Measurements from ENCODE around the gene MICAL2. TPM values are rescaled to one million over a fixed set of nuclear protein-coding genes. Genes with fewer than 3 reads are reported as not detected.
A peak's percentile ranks its signal among the peaks of the same experiment; 100 is the strongest.

Gene MICAL2
- total RNA-seq, 1 donor from 2014 or later, result 197 TPM

- no peak overlapping the region for H3K27ac ChIP-seq
- H3K4me1 ChIP-seq, result peaks cover 2% of the 10 kb centered on the region
- H3K27me3 ChIP-seq, result no peaks in the 10 kb centered on the region
- DNase-seq (peak; percentile 35), ATAC-seq (peak; percentile 74)
- H3K9me3 ChIP-seq, result no peaks in the 10 kb centered on the region
- no peak for TF ChIP-seq CTCF (IDR thresholded peaks at IDR 0.05)
- intact Hi-C loops (cut with DNase I), result no loop called here
- peaks cover 51% of the 10 kb centered on the region for H3K36me3 ChIP-seq
- no peak overlapping the region for H3K4me3 ChIP-seq
These were observed 96.1 kb downstream of the MICAL2 start for GRCh38 chr11:12206529-12206928.

- ATAC-seq (no peak), DNase-seq (peak; percentile 5)
- intact Hi-C loops (cut with DNase I), result no loop called here
- Histone ChIP-seq H3K9me3 (no peaks in the 10 kb centered on the region), H3K4me1 (no peaks in the 10 kb centered on the region), H3K27ac (no peak overlapping the region), H3K4me3 (no peak overlapping the region), H3K36me3 (peaks cover 51% of the 10 kb centered on the region), H3K27me3 (no peaks in the 10 kb centered on the region)
- TF ChIP-seq CTCF (IDR thresholded peaks at IDR 0.05), result no peak
These were observed 97.2 kb downstream of the MICAL2 start for GRCh38 chr11:12207384-12208150.

GRCh38 chr11:12209096-12209495 lies 98.7 kb downstream of the MICAL2 start:
- no peaks in the 10 kb centered on the region for H3K27me3 ChIP-seq

GRCh38 chr11:12210200-12210599 lies 99.8 kb downstream of the MICAL2 start:
- ATAC-seq (no peak), DNase-seq (no peak)
- TF ChIP-seq CTCF (IDR thresholded peaks at IDR 0.05), result no peak
- Histone ChIP-seq H3K4me1 (no peaks in the 10 kb centered on the region), H3K36me3 (peaks cover 56% of the 10 kb centered on the region), H3K27ac (no peak overlapping the region), H3K9me3 (no peaks in the 10 kb centered on the region), H3K4me3 (no peak overlapping the region), H3K27me3 (no peaks in the 10 kb centered on the region)
- intact Hi-C loops (cut with DNase I), result no loop called here

More at GRCh38 chr11:12209096-12209495, 98.7 kb downstream of the MICAL2 start:
- H3K9me3 ChIP-seq, result no peaks in the 10 kb centered on the region
- H3K4me3 ChIP-seq, result no peak overlapping the region
- DNase-seq (no peak), ATAC-seq (no peak)
- peaks cover 62% of the 10 kb centered on the region for H3K36me3 ChIP-seq
- H3K27ac ChIP-seq, result no peak overlapping the region
- TF ChIP-seq CTCF (IDR thresholded peaks at IDR 0.05), result no peak
- no peaks in the 10 kb centered on the region for H3K4me1 ChIP-seq
- intact Hi-C loops (cut with DNase I), result no loop called here

GRCh38 chr11:12211331-12212065 lies 101.1 kb downstream of the MICAL2 start:
- Histone ChIP-seq H3K4me3 (no peak overlapping the region), H3K9me3 (no peaks in the 10 kb centered on the region), H3K36me3 (peaks cover 52% of the 10 kb centered on the region), H3K27ac (no peak overlapping the region), H3K27me3 (no peaks in the 10 kb centered on the region), H3K4me1 (no peaks in the 10 kb centered on the region)
- ATAC-seq (no peak), DNase-seq (no peak)
- intact Hi-C loops (cut with DNase I), result no loop called here
- TF ChIP-seq CTCF (IDR thresholded peaks at IDR 0.05), result no peak

All from upper lobe of right lung (tissue), 1 donor.